ENCODE data around the gene RAI14. TPM values are rescaled to one million over a fixed set of nuclear protein-coding genes. Genes with fewer than 3 reads are reported as not detected.

RAI14 gene
- total and polyA plus RNA-seq, 3 donors from 2014 or later, result 34.3 to 54.6 (median 49.6) TPM

DNA sequence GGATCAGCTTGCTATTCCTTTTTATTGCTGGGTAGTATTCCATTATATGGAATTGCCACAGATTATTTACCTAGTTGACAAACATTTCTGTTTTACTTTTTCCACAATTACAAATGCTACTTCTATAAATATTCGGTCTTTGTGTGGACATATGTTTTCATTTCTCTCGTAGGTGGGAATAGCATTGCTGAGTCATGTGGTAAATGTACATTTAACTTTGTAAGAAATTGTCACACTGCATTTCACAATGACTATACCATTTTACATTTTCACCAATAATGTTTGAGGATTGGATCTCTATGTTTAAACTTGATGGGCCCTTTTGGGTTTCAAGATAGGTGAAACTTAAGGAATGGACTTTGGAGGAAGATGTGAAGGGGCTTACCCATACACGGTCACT, 19.7 kb downstream of the RAI14 start:
- no peaks in the 10 kb centered on the region for H3K4me1 ChIP-seq
- WGBS, 2 donors, result 89 to 93% methylated on average over 3 of the region's 3 CpGs
- H3K4me3 ChIP-seq, result no peak overlapping the region
- no peak for DNase-seq
- no peak overlapping the region for H3K27ac ChIP-seq
- intact Hi-C loops (cut with DNase I; ENCODE audit: low total_unique reads), result no loop called here
- TF ChIP-seq POLR2A (IDR thresholded peaks at IDR 0.05), result no peak
- TF ChIP-seq, protein P1, sequence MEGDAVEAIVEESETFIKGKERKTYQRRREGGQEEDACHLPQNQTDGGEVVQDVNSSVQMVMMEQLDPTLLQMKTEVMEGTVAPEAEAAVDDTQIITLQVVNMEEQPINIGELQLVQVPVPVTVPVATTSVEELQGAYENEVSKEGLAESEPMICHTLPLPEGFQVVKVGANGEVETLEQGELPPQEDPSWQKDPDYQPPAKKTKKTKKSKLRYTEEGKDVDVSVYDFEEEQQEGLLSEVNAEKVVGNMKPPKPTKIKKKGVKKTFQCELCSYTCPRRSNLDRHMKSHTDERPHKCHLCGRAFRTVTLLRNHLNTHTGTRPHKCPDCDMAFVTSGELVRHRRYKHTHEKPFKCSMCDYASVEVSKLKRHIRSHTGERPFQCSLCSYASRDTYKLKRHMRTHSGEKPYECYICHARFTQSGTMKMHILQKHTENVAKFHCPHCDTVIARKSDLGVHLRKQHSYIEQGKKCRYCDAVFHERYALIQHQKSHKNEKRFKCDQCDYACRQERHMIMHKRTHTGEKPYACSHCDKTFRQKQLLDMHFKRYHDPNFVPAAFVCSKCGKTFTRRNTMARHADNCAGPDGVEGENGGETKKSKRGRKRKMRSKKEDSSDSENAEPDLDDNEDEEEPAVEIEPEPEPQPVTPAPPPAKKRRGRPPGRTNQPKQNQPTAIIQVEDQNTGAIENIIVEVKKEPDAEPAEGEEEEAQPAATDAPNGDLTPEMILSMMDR (IDR thresholded peaks at IDR 0.05), result no peak
- no peaks in the 10 kb centered on the region for H3K27me3 ChIP-seq
- no peaks in the 10 kb centered on the region for H3K9me3 ChIP-seq
- no peaks in the 10 kb centered on the region for H3K36me3 ChIP-seq (ENCODE audit: low read depth, missing control alignments)

DNA sequence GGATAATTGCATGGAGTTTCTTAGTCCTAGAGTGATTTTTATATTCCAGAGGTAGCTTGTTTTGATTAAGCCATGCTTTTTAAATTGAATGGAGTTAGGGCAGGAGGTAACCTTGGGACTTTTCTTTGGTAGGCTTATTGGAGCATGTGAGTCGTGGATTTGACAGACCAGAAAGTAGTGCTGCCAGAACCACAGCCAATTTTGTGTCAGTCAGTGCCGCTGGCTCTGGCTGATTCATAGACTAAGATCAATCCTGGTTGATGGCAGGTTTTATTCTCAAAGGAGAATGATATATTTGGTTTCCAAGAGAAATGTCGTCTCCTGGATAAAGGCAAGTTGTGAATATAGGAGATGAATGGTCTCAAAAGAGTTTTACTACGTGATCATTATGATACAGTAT, 20.3 kb downstream of the RAI14 start:
- DNase-seq, result no peak
- WGBS, 2 donors, result 69 to 78% methylated on average over 4 of the region's 4 CpGs
- H3K36me3 ChIP-seq (ENCODE audit: low read depth, missing control alignments), result no peaks in the 10 kb centered on the region
- H3K4me1 ChIP-seq, result no peaks in the 10 kb centered on the region
- intact Hi-C loops (cut with DNase I; ENCODE audit: low total_unique reads), result no loop called here
- H3K27me3 ChIP-seq, result no peaks in the 10 kb centered on the region
- H3K9me3 ChIP-seq, result no peaks in the 10 kb centered on the region
- H3K27ac ChIP-seq, result no peak overlapping the region
- H3K4me3 ChIP-seq, result no peak overlapping the region
- TF ChIP-seq, protein P1 (IDR thresholded peaks at IDR 0.05), result no peak
- no peak for TF ChIP-seq POLR2A (IDR thresholded peaks at IDR 0.05)

DNA sequence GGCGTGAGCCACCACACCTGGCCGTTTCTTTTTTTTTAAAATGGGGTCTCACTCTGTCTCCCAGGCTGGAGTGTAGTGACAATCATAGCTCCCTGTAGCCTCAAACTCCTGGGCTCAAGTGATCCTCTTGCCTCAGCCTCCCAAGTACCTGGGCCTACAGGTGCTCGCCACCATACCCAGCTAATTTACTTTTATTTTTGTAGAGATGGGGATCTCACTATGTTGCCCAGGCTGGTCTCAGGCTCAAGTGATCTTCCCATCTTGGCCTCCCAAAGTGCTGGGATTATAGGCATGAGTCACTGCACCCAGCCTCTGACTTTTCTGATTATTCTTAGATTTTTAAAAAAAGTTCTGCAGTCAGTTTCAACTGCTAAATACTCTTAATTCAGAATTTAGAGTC, 21.3 kb downstream of the RAI14 start:
- Histone ChIP-seq H3K27ac (no peak overlapping the region), H3K4me3 (no peak overlapping the region), H3K36me3 (ENCODE audit: low read depth, missing control alignments) (no peaks in the 10 kb centered on the region), H3K9me3 (no peaks in the 10 kb centered on the region), H3K4me1 (no peaks in the 10 kb centered on the region), H3K27me3 (no peaks in the 10 kb centered on the region)
- DNase-seq, result no peak
- intact Hi-C loops (cut with DNase I; ENCODE audit: low total_unique reads), result no loop called here
- WGBS, 2 donors, result 91 to 96% methylated on average over 3 of the region's 3 CpGs
- no peak for TF ChIP-seq POLR2A (IDR thresholded peaks at IDR 0.05)

GRCh38 chr5:34680896-34681295, 24.8 kb downstream of the RAI14 start:
- Histone ChIP-seq H3K27me3 (no peaks in the 10 kb centered on the region), H3K4me3 (no peak overlapping the region), H3K27ac (no peak overlapping the region), H3K36me3 (ENCODE audit: low read depth, missing control alignments) (no peaks in the 10 kb centered on the region), H3K9me3 (no peaks in the 10 kb centered on the region), H3K4me1 (no peaks in the 10 kb centered on the region)
- DNase-seq, result no peak
- intact Hi-C loops (cut with DNase I; ENCODE audit: low total_unique reads), result no loop called here
- TF ChIP-seq, protein P1 (IDR thresholded peaks at IDR 0.05), result no peak
- TF ChIP-seq POLR2A (IDR thresholded peaks at IDR 0.05), result no peak
- 68 to 71% methylated on average over 2 of the region's 2 CpGs for WGBS, 2 donors

DNA sequence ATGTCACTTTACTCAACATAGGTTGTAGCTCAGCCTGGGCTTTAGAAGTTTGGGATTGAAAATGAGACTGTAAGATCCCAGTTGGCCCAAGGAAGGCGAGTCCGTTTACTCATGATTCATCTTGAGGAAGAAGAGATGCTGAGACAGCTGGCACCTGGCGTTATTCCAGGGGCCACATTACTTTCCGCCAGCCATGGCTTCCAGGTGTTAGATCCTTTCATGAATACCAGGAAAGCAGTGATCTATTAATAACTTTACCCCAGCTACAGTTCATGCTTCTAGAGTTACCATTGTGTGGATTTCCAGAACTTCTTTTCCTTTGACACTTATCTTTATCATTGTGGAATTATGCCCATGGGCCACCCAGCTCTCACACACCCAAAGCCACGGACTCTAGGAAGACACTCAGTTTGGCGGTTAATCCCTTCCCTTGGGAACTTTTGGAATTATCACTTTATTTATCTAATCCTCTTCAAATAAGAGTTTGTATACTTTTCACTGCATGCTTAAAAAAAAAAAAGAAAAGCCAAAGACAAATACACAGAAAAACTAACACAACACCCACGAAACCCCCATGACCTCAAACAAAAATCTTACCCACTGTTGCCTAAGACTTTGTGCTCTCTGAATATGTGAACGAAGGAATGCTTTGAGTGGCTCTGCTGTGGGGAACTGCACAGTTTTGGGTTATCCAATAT, 26.9 kb downstream of the RAI14 start:
- DNase-seq, result no peak

More for the DNA sequence above, 26.9 kb downstream of the RAI14 start:
- no peaks in the 10 kb centered on the region for H3K27me3 ChIP-seq
- peak overlapping the region in 1 of 2 donors; percentile 4 for H3K27ac ChIP-seq
- intact Hi-C loops (cut with DNase I; ENCODE audit: low total_unique reads), result no loop called here
- peaks cover 9% of the 10 kb centered on the region for H3K4me1 ChIP-seq
- peak overlapping the region in 1 of 2 donors; percentile 46 for H3K4me3 ChIP-seq
- 44 to 69% methylated on average over 6 to 8 of the region's 8 CpGs for WGBS, 2 donors
- TF ChIP-seq, protein P1 (IDR thresholded peaks at IDR 0.05), result no peak
- no peak for TF ChIP-seq POLR2A (IDR thresholded peaks at IDR 0.05)
- no peaks in the 10 kb centered on the region for H3K36me3 ChIP-seq (ENCODE audit: low read depth, missing control alignments)
- H3K9me3 ChIP-seq, result no peaks in the 10 kb centered on the region

Measured in testis (tissue), 3 donors.